Panc1 (cell line): ENCODE measurements around the gene CHAF1A. TPM values are rescaled to one million over a fixed set of nuclear protein-coding genes. Genes with fewer than 3 reads are reported as not detected.

ENCODE experiments used
- ATAC-seq: fragments of 200-7000 bp; cut with Tn5 transposase; 2 replicates; pipeline ENCODE4 v1.9.1; 2020; ENCODE audit warnings: mild to moderate bottlenecking, moderate library complexity
- BruUV-seq: library from RNA; stranded (reverse); fragments of 400-500 nt; replicated peaks from 2 replicates; lab custom pipeline; 2021; lab: Mats Ljungman, UMichigan
- CTCF ChIA-PET: fragments of 300-600 bp; sonication (Branson Sonifier 250); formaldehyde crosslinking; loops from one replicate; lab custom pipeline; 2022; ENCODE audit warnings: antibody characterized with exemption; lab: Charles Lee
- POLR2A ChIA-PET: fragments of 300-600 bp; sonication (Branson Sonifier 250); formaldehyde crosslinking; loops from one replicate; lab custom pipeline; 2022; ENCODE audit warnings: antibody characterized with exemption; lab: Charles Lee
- DNase-seq: peaks from one replicate; pipeline ENCODE4 v3.0.0-alpha.2; 2010; ENCODE audit warnings: low read depth, low spot score
- H3K27ac ChIP-seq: 2 replicates; pipeline ENCODE4 v1.5.1; 2011; ENCODE audit warnings: mild to moderate bottlenecking, low read length, inconsistent platforms
- H3K27me3 ChIP-seq: fragments of 200-500 bp; sonication (Bioruptor generic); 2 replicates; pipeline ENCODE4 v1.6.0; 2014; ENCODE audit warnings: low read length, inconsistent platforms; ENCODE audit not compliant: control insufficient read depth, insufficient read depth
- H3K36me3 ChIP-seq: fragments of 200-500 bp; sonication (Bioruptor generic); 2 replicates; pipeline ENCODE4 v1.5.1; 2014; ENCODE audit warnings: inconsistent platforms, mild to moderate bottlenecking, low read length, moderate library complexity; ENCODE audit not compliant: control insufficient read depth, insufficient read depth
- H3K4me1 ChIP-seq: 2 replicates; pipeline ENCODE4 v1.5.1; 2011; ENCODE audit warnings: inconsistent platforms, mild to moderate bottlenecking, low read length, moderate library complexity; ENCODE audit not compliant: control insufficient read depth, insufficient read depth
- H3K4me3 ChIP-seq, 2 experiments: 2 replicates each; pipeline ENCODE4 v1.5.1; 2011 to 2012; ENCODE audit warnings: low read depth in 2 of 2, low read length in 2 of 2, mild to moderate bottlenecking in 2 of 2, inconsistent platforms in 1 of 2, moderate library complexity in 1 of 2
- H3K9me3 ChIP-seq: fragments of 200-500 bp; sonication (Bioruptor generic); 2 replicates; pipeline ENCODE4 v1.5.1; 2014; ENCODE audit warnings: low read depth, mild to moderate bottlenecking, inconsistent platforms, low read length, moderate library complexity; ENCODE audit not compliant: control insufficient read depth, insufficient read depth
- CTCF ChIP-seq: fragments of 450-650 bp; IDR thresholded peaks from 2 replicates; pipeline ENCODE4 v1.5.1; 2017; ENCODE audit warnings: mild to moderate bottlenecking
- POLR2AphosphoS5 ChIP-seq: IDR thresholded peaks from 2 replicates; pipeline ENCODE4 v1.6.1; 2012; ENCODE audit warnings: mild to moderate bottlenecking, low read depth, low read length, moderate library complexity
- SIN3A ChIP-seq: IDR thresholded peaks from 2 replicates; pipeline ENCODE4 v1.6.1; 2012; ENCODE audit warnings: low read depth, mild to moderate bottlenecking, low read length, moderate library complexity, borderline replicate concordance; ENCODE audit not compliant: insufficient read depth
- TCF7L2 ChIP-seq: IDR thresholded peaks from 2 replicates; pipeline ENCODE4 v1.6.1; 2011; ENCODE audit warnings: mild to moderate bottlenecking, low read depth, low read length, inconsistent platforms
- in situ Hi-C: cut with HindIII; loops from 2 replicates; pipeline ENCODE4 v1.10.0; 2016; ENCODE audit warnings: low sequenced_read_pairs, low pct_unique_long_range_greater_than_20kb
- intact Hi-C: fragments of 100-400 bp; cut with micrococcal nuclease; formaldehyde crosslinking; loops from one replicate; pipeline ENCODE4 v1.10.0; 2022; ENCODE audit not compliant: unreplicated experiment
- total RNA-seq: library from RNA; stranded (reverse); gene quantifications from one replicate; pipeline ENCODE4 v1.2.1, GENCODE V29; 2021; ENCODE audit not compliant: unreplicated experiment
- TF ChIP-seq, protein P1 (sequence below), 2 experiments: IDR thresholded peaks; 2 replicates each; pipeline ENCODE4 v1.6.1; 2011 to 2012; ENCODE audit warnings: low read depth in 2 of 2, control low read depth in 1 of 2, low read length in 1 of 2, mild to moderate bottlenecking in 1 of 2, moderate library complexity in 1 of 2; ENCODE audit not compliant: insufficient read depth in 1 of 2

CHAF1A gene
- total RNA-seq, 1 experiment from 2014 or later = 45.4 TPM

DNA sequence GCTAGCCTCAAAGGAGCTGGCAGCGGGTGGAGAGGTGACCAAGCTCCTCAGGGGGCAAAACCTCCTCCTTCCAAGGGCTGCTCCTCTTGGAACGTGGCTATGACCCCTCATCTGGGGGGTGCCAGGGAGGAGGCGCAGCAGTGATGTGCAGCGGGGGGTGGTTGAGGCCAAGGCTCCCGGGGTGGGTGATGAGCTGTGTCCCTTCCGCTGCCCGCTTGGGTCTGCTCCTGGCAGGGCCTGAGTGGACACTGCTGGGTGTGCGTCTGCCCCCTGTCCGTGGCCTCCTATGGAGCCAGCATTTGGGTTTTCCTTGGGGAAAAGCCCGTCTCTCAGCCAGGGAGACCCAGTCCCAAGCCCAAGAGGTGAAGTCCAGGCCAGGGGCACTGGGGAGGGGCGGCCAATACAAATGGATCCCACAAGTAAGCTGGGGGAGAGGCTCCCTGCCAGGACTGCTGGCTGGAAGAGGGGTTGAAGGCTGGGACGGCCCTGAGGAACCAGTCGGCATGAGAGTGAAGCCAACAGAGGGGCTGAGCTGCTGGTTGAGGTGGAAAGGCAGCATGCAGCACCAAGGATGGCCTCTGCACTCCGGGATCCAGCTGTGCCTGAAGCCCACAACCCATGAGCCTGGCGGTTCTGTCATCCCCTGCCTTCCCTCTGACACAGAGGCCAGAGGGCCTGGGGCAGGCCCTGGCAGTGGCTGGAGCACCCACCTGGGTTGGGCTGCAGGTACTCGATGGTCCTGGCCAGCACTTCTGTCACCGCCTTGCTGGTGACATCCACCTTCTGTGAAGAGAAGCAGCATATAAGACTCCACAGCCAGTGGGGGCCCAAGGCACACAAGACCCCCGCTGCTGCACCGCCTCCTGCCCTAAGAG lies 36.4 kb upstream of the CHAF1A start:
- in situ Hi-C loops (no loop called here), intact Hi-C loops (loop anchor here (5.0 kb wide), 1 partner anchor 36 kb away; the partner anchor contains the start of genes CHAF1A and SH3GL1)
- no peak for TF ChIP-seq SIN3A
- no peak for TF ChIP-seq CTCF
- no peak for TF ChIP-seq TCF7L2
- TF ChIP-seq POLR2AphosphoS5 = no peak
- TF ChIP-seq, protein P1, sequence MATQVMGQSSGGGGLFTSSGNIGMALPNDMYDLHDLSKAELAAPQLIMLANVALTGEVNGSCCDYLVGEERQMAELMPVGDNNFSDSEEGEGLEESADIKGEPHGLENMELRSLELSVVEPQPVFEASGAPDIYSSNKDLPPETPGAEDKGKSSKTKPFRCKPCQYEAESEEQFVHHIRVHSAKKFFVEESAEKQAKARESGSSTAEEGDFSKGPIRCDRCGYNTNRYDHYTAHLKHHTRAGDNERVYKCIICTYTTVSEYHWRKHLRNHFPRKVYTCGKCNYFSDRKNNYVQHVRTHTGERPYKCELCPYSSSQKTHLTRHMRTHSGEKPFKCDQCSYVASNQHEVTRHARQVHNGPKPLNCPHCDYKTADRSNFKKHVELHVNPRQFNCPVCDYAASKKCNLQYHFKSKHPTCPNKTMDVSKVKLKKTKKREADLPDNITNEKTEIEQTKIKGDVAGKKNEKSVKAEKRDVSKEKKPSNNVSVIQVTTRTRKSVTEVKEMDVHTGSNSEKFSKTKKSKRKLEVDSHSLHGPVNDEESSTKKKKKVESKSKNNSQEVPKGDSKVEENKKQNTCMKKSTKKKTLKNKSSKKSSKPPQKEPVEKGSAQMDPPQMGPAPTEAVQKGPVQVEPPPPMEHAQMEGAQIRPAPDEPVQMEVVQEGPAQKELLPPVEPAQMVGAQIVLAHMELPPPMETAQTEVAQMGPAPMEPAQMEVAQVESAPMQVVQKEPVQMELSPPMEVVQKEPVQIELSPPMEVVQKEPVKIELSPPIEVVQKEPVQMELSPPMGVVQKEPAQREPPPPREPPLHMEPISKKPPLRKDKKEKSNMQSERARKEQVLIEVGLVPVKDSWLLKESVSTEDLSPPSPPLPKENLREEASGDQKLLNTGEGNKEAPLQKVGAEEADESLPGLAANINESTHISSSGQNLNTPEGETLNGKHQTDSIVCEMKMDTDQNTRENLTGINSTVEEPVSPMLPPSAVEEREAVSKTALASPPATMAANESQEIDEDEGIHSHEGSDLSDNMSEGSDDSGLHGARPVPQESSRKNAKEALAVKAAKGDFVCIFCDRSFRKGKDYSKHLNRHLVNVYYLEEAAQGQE (IDR thresholded peaks at IDR 0.05; ENCODE audit: insufficient read depth in 1 of 2, low read depth in 2 of 2, low read length in 1 of 2) = no peak
- ChIA-PET POLR2A (interaction anchor here (0.5 kb wide), 1 partner anchor 35 kb away, joined by 3 read pairs; no protein-coding TSS in a partner anchor), CTCF (no interaction called here)
- no peak overlapping the region for H3K4me3 ChIP-seq
- DNase-seq (no peak), ATAC-seq (no peak)
- BruUV-seq = no TSS peak
- H3K27ac ChIP-seq = no peak overlapping the region
- no peaks in the 10 kb centered on the region for H3K9me3 ChIP-seq
- no peaks in the 10 kb centered on the region for H3K36me3 ChIP-seq
- peaks cover 40% of the 10 kb centered on the region for H3K4me1 ChIP-seq
- no peaks in the 10 kb centered on the region for H3K27me3 ChIP-seq

DNA sequence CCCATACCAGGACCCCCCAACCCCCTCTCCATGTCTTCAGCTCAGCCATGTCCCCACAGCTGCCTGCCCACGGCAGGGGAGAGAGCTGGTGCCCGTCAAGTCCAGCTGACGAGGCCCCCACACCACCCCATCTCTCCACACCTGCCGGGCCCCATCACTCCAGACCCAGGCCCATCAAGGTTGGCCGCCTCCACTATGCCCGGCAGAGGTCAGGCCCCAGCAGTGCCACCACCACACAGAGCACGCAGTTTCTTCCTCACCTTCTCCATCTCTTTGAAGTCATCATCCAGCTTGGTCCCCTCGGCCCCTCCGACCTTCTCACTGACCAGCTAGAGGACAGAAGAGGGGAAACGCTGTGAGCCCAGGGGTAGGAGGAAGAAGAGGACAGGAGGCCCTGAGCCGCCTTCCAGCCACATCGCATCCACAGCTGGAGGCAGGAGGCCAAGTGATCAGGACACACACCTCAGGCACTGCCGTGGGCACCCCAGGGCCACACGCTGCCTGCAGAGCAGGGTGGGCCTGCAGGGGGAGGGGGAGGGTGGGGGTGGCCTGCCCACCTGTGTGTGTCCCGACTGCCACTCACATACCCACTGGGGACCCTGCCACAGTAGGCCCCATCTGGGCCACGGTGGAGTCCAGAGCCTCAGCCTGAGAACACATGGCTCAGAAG lies 35.6 kb upstream of the CHAF1A start:
- no TSS peak for BruUV-seq
- Histone ChIP-seq H3K9me3 (no peaks in the 10 kb centered on the region), H3K36me3 (no peaks in the 10 kb centered on the region), H3K4me3 (no peak overlapping the region), H3K27ac (no peak overlapping the region), H3K4me1 (peaks cover 43% of the 10 kb centered on the region), H3K27me3 (no peaks in the 10 kb centered on the region)
- intact Hi-C loops (loop anchor here (5.0 kb wide), 1 partner anchor 36 kb away; the partner anchor contains the start of genes CHAF1A and SH3GL1), in situ Hi-C loops (no loop called here)
- POLR2A ChIA-PET = interaction anchor here (0.5 kb wide), 1 partner anchor 34 kb away, joined by 3 read pairs; no protein-coding TSS in a partner anchor
- ATAC-seq = no peak
- DNase-seq = no peak
- TF ChIP-seq, protein P1 (IDR thresholded peaks at IDR 0.05; ENCODE audit: insufficient read depth in 1 of 2, low read depth in 2 of 2, low read length in 1 of 2) = no peak
- TF ChIP-seq CTCF = no peak
- TF ChIP-seq POLR2AphosphoS5 = no peak
- TF ChIP-seq SIN3A = no peak
- no peak for TF ChIP-seq TCF7L2
- CTCF ChIA-PET = no interaction called here
